CD8-positive, alpha-beta memory T cell (primary cell): Measurements from ENCODE around the gene USH1G. TPM values are rescaled to one million over a fixed set of nuclear protein-coding genes. Genes with fewer than 3 reads are reported as not detected.

Experiments used
- CTCF ChIA-PET: fragments of 350-600 bp; sonication (Branson Sonifier 250); formaldehyde crosslinking; loops from one replicate; lab custom pipeline; 2021; ENCODE audit warnings: antibody characterized with exemption; lab: Charles Lee
- POLR2A ChIA-PET: fragments of 350-600 bp; sonication (Branson Sonifier 250); formaldehyde crosslinking; loops from one replicate; lab custom pipeline; 2021; ENCODE audit warnings: antibody characterized with exemption; lab: Charles Lee
- DNase-seq, 5 donors: peaks; one replicate each; pipeline versions ENCODE4 v3.0.0 to v3.0.0-alpha.2; 2020 to 2022; ENCODE audit warnings: mixed read lengths in 1 of 5
- H3K27ac ChIP-seq: one replicate; pipeline ENCODE4 v1.7.0; 2013; ENCODE audit warnings: low read depth, mild to moderate bottlenecking, low read length, moderate library complexity
- H3K27me3 ChIP-seq: 2 replicates; pipeline ENCODE4 v1.7.0; 2013; ENCODE audit warnings: low read length, mild to moderate bottlenecking; ENCODE audit not compliant: insufficient read depth, poor library complexity, severe bottlenecking
- H3K36me3 ChIP-seq: 2 replicates; pipeline ENCODE4 v1.7.0; 2013; ENCODE audit warnings: mild to moderate bottlenecking, low read length, moderate library complexity; ENCODE audit not compliant: insufficient read depth
- H3K4me1 ChIP-seq: 2 replicates; pipeline ENCODE4 v1.7.0; 2013; ENCODE audit warnings: mild to moderate bottlenecking, low read length, moderate library complexity; ENCODE audit not compliant: insufficient read depth
- H3K4me3 ChIP-seq: 2 replicates; pipeline ENCODE4 v1.7.0; 2013; ENCODE audit warnings: mild to moderate bottlenecking, low read length
- H3K9me3 ChIP-seq: 2 replicates; pipeline ENCODE4 v1.7.0; 2013; ENCODE audit warnings: mild to moderate bottlenecking, low read length
- H3K27ac Mint-ChIP-seq, 8 donors: one replicate each; pipeline ENCODE4 v1.8.0; 2020 to 2021; ENCODE audit warnings: mixed read lengths in 8 of 8, mild to moderate bottlenecking in 6 of 8, inconsistent platforms in 3 of 8, moderate library complexity in 3 of 8
- H3K27me3 Mint-ChIP-seq, 2 donors: one replicate each; pipeline ENCODE4 v1.8.0; 2020 to 2021; ENCODE audit warnings: mixed read lengths in 2 of 2, mild to moderate bottlenecking in 1 of 2, moderate library complexity in 1 of 2
- H3K36me3 Mint-ChIP-seq, 3 donors: one replicate each; pipeline ENCODE4 v1.8.0; 2020 to 2021; ENCODE audit warnings: mixed read lengths in 3 of 3, inconsistent platforms in 1 of 3, mild to moderate bottlenecking in 1 of 3
- H3K4me1 Mint-ChIP-seq, 3 donors: one replicate each; pipeline ENCODE4 v1.8.0; 2020 to 2021; ENCODE audit warnings: mixed read lengths in 3 of 3, inconsistent platforms in 1 of 3, mild to moderate bottlenecking in 1 of 3
- H3K4me3 Mint-ChIP-seq, 7 donors: one replicate each; pipeline ENCODE4 v1.8.0; 2020 to 2021; ENCODE audit warnings: mixed read lengths in 7 of 7, mild to moderate bottlenecking in 6 of 7, moderate library complexity in 4 of 7, inconsistent platforms in 2 of 7
- H3K9me3 Mint-ChIP-seq, 5 donors: one replicate each; pipeline ENCODE4 v1.8.0; 2020 to 2022; ENCODE audit warnings: mixed read lengths in 5 of 5, mild to moderate bottlenecking in 3 of 5, moderate library complexity in 2 of 5, inconsistent platforms in 1 of 5
- polyA plus RNA-seq: library from polyadenylated mRNA; unstranded; fragments of 300-500 nt; fragmentation: Illumina TruSeq; gene quantifications from one replicate; pipeline ENCODE4 v1.2.3, GENCODE V29; 2021
- total RNA-seq, 2 experiments: library from RNA; stranded (reverse); gene quantifications; one replicate each; pipeline ENCODE4 v1.2.3, GENCODE V29; 2021

USH1G gene
- total and polyA plus RNA-seq, 3 experiments from 2014 or later = not detected

- Mint-ChIP-seq H3K27me3 (peaks cover 4 to 6% of the 10 kb centered on the region in 2 donors), H3K27ac (no peak overlapping the region), H3K9me3 (no peaks in the 10 kb centered on the region), H3K4me1 (peaks cover 5 to 9% (median 8%) of the 10 kb centered on the region in 3 donors), H3K4me3 (peak overlapping the region in 1 of 7 donors; percentile 32), H3K36me3 (peaks cover 0 to 2% (median 0%) of the 10 kb centered on the region in 3 donors)
- Histone ChIP-seq H3K4me1 (no peaks in the 10 kb centered on the region), H3K27me3 (no peaks in the 10 kb centered on the region), H3K27ac (peak overlapping the region; percentile 38), H3K4me3 (no peak overlapping the region), H3K36me3 (no peaks in the 10 kb centered on the region), H3K9me3 (no peaks in the 10 kb centered on the region)
- CTCF ChIA-PET = interaction anchor here (1.2 kb wide), 1 partner anchor 9 kb away, joined by 4 read pairs; no protein-coding TSS in a partner anchor
- no peak for DNase-seq
- POLR2A ChIA-PET = no interaction called here
These were observed 45.2 kb downstream of the USH1G start for GRCh38 chr17:74877592-74878548.

DNA sequence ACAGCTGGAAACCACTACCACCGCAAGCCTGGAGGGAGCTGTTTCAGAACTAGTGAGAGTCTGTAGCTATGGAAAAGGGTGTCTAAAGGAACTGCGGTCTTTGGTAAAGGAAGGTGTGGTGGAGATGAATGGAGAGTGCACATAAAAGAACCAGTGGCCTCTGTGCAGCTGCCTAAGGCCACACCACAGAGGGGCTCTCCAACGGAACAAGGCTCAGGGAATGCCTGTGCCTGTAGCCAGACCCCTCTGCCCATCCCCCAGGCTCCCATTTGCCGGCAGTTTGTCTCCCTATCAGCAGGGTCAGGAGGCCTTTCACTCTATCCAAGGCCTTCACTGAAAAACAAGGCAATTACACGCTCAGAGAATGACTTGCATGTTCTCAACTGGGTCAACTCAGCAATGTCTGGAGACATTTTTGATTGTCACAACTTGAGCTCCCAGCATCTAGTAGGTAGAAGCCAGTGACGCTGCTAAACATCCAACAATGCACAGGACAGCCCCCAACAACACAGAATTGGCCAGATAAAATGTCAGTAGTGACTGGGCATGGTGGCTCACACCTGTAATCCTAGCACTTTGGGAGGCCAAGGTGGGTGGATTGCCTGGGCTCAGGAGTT, 47.0 kb downstream of the USH1G start:
- Mint-ChIP-seq H3K36me3 (peaks cover 0 to 2% (median 0%) of the 10 kb centered on the region in 3 donors), H3K4me1 (peaks cover 18 to 23% (median 21%) of the 10 kb centered on the region in 3 donors), H3K27me3 (peaks cover 0 to 2% of the 10 kb centered on the region in 2 donors), H3K27ac (peak overlapping the region in 1 of 8 donors; percentile 27), H3K4me3 (peak overlapping the region in 1 of 7 donors; percentile 25), H3K9me3 (no peaks in the 10 kb centered on the region)
- CTCF ChIA-PET = interaction anchor here (1.4 to 2.1 kb wide), 3 partner anchors 11 to 219 kb away, joined by 3 to 8 read pairs (median 6); no protein-coding TSS in a partner anchor
- no peak for DNase-seq
- H3K9me3 ChIP-seq = no peaks in the 10 kb centered on the region
- H3K36me3 ChIP-seq = no peaks in the 10 kb centered on the region
- H3K4me3 ChIP-seq = no peak overlapping the region
- H3K4me1 ChIP-seq = peaks cover 10% of the 10 kb centered on the region
- POLR2A ChIA-PET = interaction anchor here (0.7 kb wide), 1 partner anchor 139 kb away, joined by 3 read pairs; the partner anchor contains the start of gene RAB37
- peak overlapping the region; percentile 51 for H3K27ac ChIP-seq
- H3K27me3 ChIP-seq = no peaks in the 10 kb centered on the region

DNA sequence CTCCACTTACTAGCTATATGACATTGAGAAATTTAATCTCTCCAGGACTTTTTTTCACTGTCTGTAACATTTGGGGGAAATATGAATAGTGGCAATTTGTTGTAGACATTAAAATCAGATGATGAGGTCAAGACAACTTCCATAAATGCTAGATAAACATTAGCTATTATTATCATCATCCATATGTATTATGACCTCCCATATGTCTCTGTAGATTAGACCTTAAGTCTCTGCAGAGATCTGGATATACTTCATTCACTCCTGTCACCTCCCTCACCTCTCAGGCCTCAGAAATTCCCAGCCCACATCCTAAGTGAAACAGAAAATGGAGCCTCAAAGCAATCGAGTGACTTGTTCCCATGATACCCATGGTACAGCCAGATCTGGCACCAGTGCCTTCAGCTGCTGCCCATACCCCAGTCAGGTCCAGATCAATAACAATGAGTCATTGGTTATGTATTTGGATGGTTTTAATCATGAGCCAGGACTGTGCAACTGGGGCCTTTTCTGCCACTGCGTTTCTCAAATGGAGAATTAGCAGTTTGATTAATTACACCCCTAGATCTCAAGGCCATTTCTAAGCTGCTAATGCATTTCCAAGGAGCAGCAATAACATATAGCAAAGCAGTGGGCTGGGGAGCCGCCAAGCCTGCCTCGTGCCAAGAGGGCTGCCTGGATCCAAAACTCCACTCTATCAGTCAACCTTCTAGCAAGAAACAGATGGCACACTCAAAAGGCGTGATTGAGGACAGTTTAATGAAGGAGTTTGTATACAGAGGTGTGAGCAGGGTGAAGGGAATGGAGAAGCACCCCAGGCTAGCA, 47.7 kb downstream of the USH1G start:
- peak overlapping the region in 3 of 8 donors; percentile 17 to 91 (median 76) for H3K27ac Mint-ChIP-seq
- peak overlapping the region in 4 of 7 donors; percentile 1 to 25 (median 20) for H3K4me3 Mint-ChIP-seq
- POLR2A ChIA-PET = interaction anchor here (0.6 kb wide), 1 partner anchor 596 kb away, joined by 3 read pairs; no protein-coding TSS in a partner anchor

DNA sequence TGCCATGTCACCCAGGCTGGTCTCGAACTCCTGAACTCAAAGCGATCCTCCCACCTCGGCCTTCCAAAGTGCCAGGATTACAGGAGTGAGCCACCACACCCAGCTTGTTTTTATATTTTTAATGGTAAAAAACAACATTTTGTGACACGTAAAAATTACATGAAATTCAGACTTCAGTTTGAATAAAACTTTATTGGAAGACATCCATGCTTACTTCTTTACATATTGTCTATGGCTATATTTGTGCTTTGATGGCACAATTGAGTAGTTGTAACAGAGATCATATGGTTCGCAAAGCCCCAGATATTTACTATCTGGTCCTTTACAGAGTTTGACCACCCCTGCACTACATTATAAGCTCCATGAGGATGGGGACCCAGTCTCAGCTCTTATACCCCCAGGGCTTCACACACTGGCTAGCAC, 48.4 kb downstream of the USH1G start:
- Mint-ChIP-seq H3K36me3 (peaks cover 0 to 2% (median 0%) of the 10 kb centered on the region in 3 donors), H3K27ac (peak overlapping the region in 2 of 8 donors; percentile 17 to 91), H3K9me3 (no peaks in the 10 kb centered on the region), H3K4me1 (peaks cover 18 to 23% (median 22%) of the 10 kb centered on the region in 3 donors), H3K27me3 (no peaks in the 10 kb centered on the region), H3K4me3 (peak overlapping the region in 4 of 7 donors; percentile 1 to 96 (median 36))
- POLR2A ChIA-PET = no interaction called here
- H3K27ac ChIP-seq = peak overlapping the region; percentile 96
- no peak overlapping the region for H3K4me3 ChIP-seq
- no peaks in the 10 kb centered on the region for H3K36me3 ChIP-seq
- no peak for DNase-seq
- CTCF ChIA-PET = interaction anchor here (1.9 to 2.1 kb wide), 2 partner anchors 13 to 217 kb away, joined by 6 to 8 read pairs; no protein-coding TSS in a partner anchor
- no peaks in the 10 kb centered on the region for H3K9me3 ChIP-seq
- peaks cover 10% of the 10 kb centered on the region for H3K4me1 ChIP-seq
- H3K27me3 ChIP-seq = no peaks in the 10 kb centered on the region

More for the DNA sequence above, 47.7 kb downstream of the USH1G start:
- Histone ChIP-seq H3K27me3 (no peaks in the 10 kb centered on the region), H3K36me3 (no peaks in the 10 kb centered on the region), H3K9me3 (no peaks in the 10 kb centered on the region), H3K4me1 (peaks cover 10% of the 10 kb centered on the region), H3K27ac (peak overlapping the region; percentile 51), H3K4me3 (no peak overlapping the region)
- no peaks in the 10 kb centered on the region for H3K9me3 Mint-ChIP-seq
- no peak for DNase-seq
- H3K27me3 Mint-ChIP-seq = peaks cover 0 to 2% of the 10 kb centered on the region in 2 donors
- H3K4me1 Mint-ChIP-seq = peaks cover 18 to 23% (median 22%) of the 10 kb centered on the region in 3 donors
- H3K36me3 Mint-ChIP-seq = peaks cover 0 to 2% (median 0%) of the 10 kb centered on the region in 3 donors
- CTCF ChIA-PET = interaction anchor here (1.4 to 2.1 kb wide), 3 partner anchors 10 to 218 kb away, joined by 3 to 8 read pairs (median 6); no protein-coding TSS in a partner anchor

DNA sequence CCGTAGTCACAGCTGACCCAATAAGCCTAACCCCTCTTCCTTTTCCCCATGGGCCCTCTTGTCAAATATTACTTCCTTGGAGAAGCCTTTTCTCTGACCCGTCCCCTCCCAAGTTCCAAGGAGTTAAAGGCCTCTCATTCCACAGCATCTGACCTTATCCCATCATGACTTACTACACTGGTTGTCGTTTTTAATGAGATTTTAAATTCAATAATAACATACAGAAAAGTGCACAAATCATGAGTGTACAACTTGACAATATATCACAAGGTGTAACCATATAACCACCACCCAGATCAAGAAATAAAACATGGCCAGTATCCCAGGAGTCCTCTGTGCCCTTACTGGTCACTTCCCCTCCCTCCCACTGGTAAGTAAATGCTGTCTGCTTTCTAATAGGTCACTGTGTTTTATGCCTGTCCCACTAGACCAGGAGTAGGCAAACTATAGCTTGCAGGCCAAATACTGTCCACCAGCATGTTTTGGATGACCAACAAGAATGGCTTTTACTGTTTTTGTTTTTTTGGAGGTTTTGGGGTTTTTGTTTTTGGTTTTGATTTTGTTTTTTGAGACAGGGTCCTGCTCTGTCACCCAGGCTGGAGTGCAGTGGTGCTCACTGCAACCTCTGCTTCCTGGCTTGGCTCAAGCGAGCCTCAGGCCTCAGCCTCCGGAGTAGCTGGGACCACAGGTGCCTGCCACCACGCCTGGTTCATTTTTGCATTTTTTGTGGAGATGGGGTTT, 49.0 kb downstream of the USH1G start:
- Mint-ChIP-seq H3K27me3 (no peaks in the 10 kb centered on the region), H3K27ac (peak overlapping the region; percentile 91 to 99 (median 97))

GRCh38 chr17:74873037-74873873, 49.8 kb downstream of the USH1G start:
- Mint-ChIP-seq H3K9me3 (no peaks in the 10 kb centered on the region), H3K4me3 (peak overlapping the region; percentile 82 to 97 (median 93)), H3K27me3 (no peaks in the 10 kb centered on the region), H3K36me3 (peaks cover 0 to 4% (median 1%) of the 10 kb centered on the region in 3 donors), H3K4me1 (peaks cover 18 to 23% (median 22%) of the 10 kb centered on the region in 3 donors), H3K27ac (peak overlapping the region; percentile 91 to 99 (median 97))
- Histone ChIP-seq H3K36me3 (no peaks in the 10 kb centered on the region), H3K9me3 (no peaks in the 10 kb centered on the region), H3K27ac (peak overlapping the region; percentile 96), H3K4me1 (peaks cover 10% of the 10 kb centered on the region), H3K27me3 (no peaks in the 10 kb centered on the region), H3K4me3 (peak overlapping the region; percentile 98)
- POLR2A ChIA-PET = interaction anchor here (0.5 to 2.2 kb wide), 14 partner anchors 21 to 987 kb away, joined by 3 to 10 read pairs (median 4); partner anchors contain the start of genes GRB2, MIF4GD and SLC25A19
- CTCF ChIA-PET = interaction anchor here (0.9 to 1.1 kb wide), 5 partner anchors 11 to 137 kb away, joined by 3 to 6 read pairs (median 3); partner anchors contain the start of gene RAB37
- DNase-seq = peak; percentile 98 to 100 (median 99)

More for the DNA sequence above, 49.0 kb downstream of the USH1G start:
- Histone ChIP-seq H3K27me3 (no peaks in the 10 kb centered on the region), H3K36me3 (no peaks in the 10 kb centered on the region), H3K9me3 (no peaks in the 10 kb centered on the region), H3K4me3 (peak overlapping the region; percentile 98), H3K4me1 (peaks cover 10% of the 10 kb centered on the region), H3K27ac (peak overlapping the region; percentile 96)
- H3K9me3 Mint-ChIP-seq = no peaks in the 10 kb centered on the region
- DNase-seq = no peak
- peaks cover 18 to 23% (median 22%) of the 10 kb centered on the region in 3 donors for H3K4me1 Mint-ChIP-seq
- peak overlapping the region; percentile 82 to 97 (median 93) for H3K4me3 Mint-ChIP-seq
- ChIA-PET CTCF (interaction anchor here (1.0 to 2.1 kb wide), 3 partner anchors 12 to 138 kb away, joined by 3 to 8 read pairs (median 4); no protein-coding TSS in a partner anchor), POLR2A (interaction anchor here (1.0 to 1.6 kb wide), 3 partner anchors 22 to 136 kb away, joined by 4 to 6 read pairs (median 5); no protein-coding TSS in a partner anchor)
- H3K36me3 Mint-ChIP-seq = peaks cover 0 to 4% (median 1%) of the 10 kb centered on the region in 3 donors
